ENCODE results near the gene LCK. TPM values are rescaled to one million over a fixed set of nuclear protein-coding genes. Genes with fewer than 3 reads are reported as not detected.

The LCK gene

Small RNA genes within 50 kb of the gene (small RNA-seq; reads per million reads assigned to genes)
- not detected for gene RF00017 (ENCODE audit: low read depth)
- not detected for gene RF00019 (ENCODE audit: low read depth)

Measured in mesenchymal stem cell (in vitro differentiated cells and primary cell).